Epithelial cell of esophagus (primary cell): ENCODE measurements around the gene ATF6.

Experiments used
- DNase-seq: peaks from one replicate; pipeline ENCODE4 v3.0.0; 2010; ENCODE audit warnings: low read depth
- H3K4me3 ChIP-seq: 2 replicates; pipeline ENCODE4 v1.5.1; 2011; ENCODE audit warnings: mild to moderate bottlenecking, low read length, control low read depth
- TF ChIP-seq, protein P1 (sequence below): IDR thresholded peaks from 2 replicates; pipeline ENCODE4 v1.5.1; 2011; ENCODE audit warnings: low read depth, mild to moderate bottlenecking, low read length, control low read depth, inconsistent platforms; ENCODE audit not compliant: insufficient read depth; ENCODE audit errors: missing control alignments

The ATF6 gene

DNA sequence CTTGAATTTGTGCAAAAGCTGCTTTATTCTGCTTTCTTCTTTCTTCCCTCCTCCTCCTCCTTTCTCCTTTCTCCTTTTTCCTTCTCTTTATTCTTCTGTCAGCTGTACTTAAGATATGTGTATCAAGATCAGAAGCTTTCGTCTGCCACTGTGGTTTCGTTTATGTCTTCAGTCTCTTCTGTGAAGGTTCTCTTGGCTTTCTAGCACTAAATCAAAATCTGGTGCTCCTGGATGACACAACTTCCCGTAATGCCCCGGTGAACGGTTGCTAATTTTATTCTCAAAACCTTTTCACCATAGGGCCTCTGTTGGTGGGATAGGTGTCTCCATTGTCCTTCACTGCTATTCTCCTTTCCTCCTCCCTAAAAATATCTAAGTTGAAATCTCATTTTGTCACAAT is 5.0 kb downstream of the ATF6 start:
- TF ChIP-seq, protein P1, sequence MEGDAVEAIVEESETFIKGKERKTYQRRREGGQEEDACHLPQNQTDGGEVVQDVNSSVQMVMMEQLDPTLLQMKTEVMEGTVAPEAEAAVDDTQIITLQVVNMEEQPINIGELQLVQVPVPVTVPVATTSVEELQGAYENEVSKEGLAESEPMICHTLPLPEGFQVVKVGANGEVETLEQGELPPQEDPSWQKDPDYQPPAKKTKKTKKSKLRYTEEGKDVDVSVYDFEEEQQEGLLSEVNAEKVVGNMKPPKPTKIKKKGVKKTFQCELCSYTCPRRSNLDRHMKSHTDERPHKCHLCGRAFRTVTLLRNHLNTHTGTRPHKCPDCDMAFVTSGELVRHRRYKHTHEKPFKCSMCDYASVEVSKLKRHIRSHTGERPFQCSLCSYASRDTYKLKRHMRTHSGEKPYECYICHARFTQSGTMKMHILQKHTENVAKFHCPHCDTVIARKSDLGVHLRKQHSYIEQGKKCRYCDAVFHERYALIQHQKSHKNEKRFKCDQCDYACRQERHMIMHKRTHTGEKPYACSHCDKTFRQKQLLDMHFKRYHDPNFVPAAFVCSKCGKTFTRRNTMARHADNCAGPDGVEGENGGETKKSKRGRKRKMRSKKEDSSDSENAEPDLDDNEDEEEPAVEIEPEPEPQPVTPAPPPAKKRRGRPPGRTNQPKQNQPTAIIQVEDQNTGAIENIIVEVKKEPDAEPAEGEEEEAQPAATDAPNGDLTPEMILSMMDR: no peak
- no peak for DNase-seq
- H3K4me3 ChIP-seq: no peak overlapping the region

DNA sequence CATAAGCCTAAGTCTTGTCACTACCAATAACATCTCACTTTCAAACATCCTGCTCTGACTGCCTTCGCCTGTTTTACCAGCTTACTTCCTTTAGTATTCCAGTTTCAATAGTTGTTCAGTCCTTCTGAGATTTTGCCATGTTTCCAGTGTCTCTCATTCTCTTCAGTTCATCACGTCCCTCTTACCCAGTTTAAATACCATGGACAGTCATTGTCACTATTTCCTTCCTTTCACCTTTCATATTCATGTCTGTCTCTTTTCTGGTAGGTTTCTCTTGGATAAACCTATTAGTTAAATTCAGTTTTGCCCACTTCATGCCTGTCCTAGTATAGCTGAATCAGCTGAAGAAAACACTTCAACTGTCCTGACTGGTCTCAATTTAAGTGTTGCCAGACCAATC is 5.9 kb downstream of the ATF6 start:
- H3K4me3 ChIP-seq: no peak overlapping the region
- TF ChIP-seq, protein P1: no peak
- no peak for DNase-seq

DNA sequence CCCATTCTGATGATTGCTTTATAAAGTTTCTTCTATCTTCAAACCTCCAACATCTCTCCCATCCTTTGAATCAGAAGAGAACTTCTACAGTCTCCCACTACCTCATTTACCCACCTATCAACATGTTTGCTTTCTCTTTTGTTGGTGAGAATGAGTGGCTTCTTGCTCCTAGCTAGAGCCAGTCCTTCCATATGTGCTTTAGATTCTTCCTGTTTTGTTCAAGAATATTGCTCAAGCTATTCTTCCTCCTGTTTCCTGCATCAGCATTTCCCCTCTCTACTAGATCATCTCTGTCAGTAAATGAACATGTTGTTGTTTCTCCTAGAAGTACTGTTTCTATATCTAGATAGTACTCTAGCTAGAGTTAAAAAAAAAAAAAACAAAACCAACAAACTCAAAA is 6.3 kb downstream of the ATF6 start:
- H3K4me3 ChIP-seq: no peak overlapping the region
- no peak for DNase-seq
- TF ChIP-seq, protein P1: no peak

DNA sequence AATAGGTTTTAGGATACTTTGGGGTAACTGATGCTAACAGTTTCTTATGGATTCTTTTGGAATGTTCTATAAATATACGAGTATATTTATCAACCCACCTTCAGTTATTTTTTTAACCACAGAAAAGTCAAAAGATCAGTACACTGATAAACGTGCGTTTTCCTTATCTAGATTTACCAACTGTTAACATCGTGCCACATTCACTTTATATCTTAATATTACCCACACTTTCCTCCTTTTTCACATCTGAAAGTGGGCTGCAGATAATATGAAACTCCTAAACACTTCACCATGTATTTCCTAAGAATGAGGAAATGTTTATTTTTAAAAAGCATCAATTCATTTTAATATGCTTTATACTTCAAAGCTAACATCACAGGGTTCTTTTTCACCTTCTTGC is 7.7 kb downstream of the ATF6 start:
- TF ChIP-seq, protein P1: no peak
- no peak for DNase-seq
- no peak overlapping the region for H3K4me3 ChIP-seq

DNA sequence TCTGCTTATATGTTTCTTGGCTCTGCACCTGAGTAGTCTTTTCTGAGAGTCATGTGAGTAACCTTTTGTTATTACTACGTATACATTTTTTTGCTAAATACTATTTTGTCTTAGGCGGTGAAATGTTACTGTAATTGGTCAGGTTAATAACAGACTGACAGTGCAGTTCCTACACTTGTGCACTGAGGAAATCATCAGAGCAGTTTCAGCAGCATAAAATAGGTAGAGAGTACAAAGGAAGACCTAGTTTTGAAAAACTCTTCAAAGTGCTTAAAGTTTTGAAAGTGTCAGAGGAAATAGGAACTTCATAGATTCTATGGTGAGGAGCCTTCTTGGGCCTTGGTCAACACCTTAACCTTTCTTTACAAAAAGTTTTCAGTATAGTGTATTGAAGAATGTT is 11.1 kb downstream of the ATF6 start:
- DNase-seq: no peak
- TF ChIP-seq, protein P1: no peak

DNA sequence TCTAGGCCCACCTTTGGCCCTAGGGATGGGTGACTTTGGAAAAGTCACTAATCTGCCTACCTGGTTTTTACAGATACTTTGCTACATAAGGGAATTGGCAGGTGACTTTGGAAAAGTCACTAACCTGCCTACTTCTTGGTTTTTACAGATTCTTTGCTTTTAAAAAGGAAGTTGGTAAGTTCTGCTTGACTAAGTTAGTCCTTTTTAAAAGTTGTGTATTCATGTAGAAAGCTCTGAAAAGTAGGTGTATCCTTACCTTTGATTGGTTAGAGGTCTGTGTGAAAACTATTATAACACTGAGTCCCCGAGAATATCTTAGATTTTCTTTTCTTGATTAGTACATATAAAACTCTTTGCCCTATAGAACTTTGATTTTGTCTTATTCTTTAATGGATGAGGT is 12.4 kb downstream of the ATF6 start:
- DNase-seq: no peak
- no peak overlapping the region for H3K4me3 ChIP-seq
- TF ChIP-seq, protein P1: no peak

More for the DNA sequence above, 11.1 kb downstream of the ATF6 start:
- no peak overlapping the region for H3K4me3 ChIP-seq

DNA sequence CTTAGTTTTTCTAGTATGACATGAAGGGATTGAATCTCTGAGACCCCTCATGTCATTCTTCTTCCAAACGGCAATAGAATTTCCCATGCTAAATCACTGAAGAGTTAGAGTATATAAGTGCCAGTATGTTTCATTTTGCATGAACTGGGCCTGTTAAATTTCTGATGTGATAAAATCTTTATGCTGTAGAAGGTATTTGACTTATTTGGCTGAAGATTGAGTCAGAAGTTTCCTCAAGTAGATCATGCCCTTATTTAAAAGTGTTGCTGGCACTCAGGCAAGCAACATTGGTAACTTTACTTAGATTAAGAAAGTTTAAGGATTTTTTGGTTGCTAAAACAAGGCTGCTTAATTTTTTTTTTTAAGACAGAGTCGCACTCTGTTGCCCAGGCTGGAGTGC is 13.3 kb downstream of the ATF6 start:
- TF ChIP-seq, protein P1: no peak
- H3K4me3 ChIP-seq: no peak overlapping the region

More for the DNA sequence above, 13.3 kb downstream of the ATF6 start:
- no peak for DNase-seq
